ENCODE data around the gene SCARB2.

SCARB2 gene

DNA sequence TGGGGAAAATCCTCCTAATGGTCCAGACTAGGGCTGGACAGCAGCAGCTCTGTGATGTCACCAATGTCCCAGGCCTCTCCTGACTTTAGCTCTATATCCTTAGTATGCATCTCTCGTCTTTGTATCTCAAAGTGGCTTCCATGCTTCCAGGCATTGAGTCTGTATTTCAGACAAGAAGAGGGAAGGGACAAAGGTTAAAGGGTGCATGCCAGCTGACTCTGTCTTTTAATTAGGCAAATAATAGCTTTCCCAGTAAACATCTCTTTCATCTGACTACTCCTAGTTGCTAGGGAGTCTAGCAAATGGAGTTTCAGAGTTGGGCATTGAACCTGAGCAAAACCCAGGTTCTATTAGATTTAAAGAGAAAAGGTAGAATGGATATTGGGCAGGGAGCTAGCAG lies 43.3 kb upstream of the SCARB2 start:
- Histone ChIP-seq H3K4me2 (ENCODE audit: low read depth, low read length, poor library complexity, severe bottlenecking) (no peak overlapping the region), H3F3A (ENCODE audit: low read depth) (no peaks in the 10 kb centered on the region), H3K4me3 (ENCODE audit: low read length, poor library complexity, severe bottlenecking) (no peak overlapping the region), H2AFZ (ENCODE audit: low read length) (no peak overlapping the region), H3K9ac (ENCODE audit: low read depth, low read length, poor library complexity, severe bottlenecking) (no peak overlapping the region), H3K79me2 (ENCODE audit: insufficient read depth, low read length) (no peaks in the 10 kb centered on the region), H3K9me2 (replicated peaks; ENCODE audit: low read depth, low read length) (no peaks in the 10 kb centered on the region), H3K36me3 (ENCODE audit: insufficient read depth, low read length) (no peaks in the 10 kb centered on the region), H3K4me1 (ENCODE audit: insufficient read depth, low read length, poor library complexity, severe bottlenecking) (no peaks in the 10 kb centered on the region), H3K27me3 (ENCODE audit: insufficient read depth, low read length, poor library complexity, severe bottlenecking) (no peaks in the 10 kb centered on the region), H4K20me1 (ENCODE audit: insufficient read depth, low read length, poor library complexity, severe bottlenecking) (no peaks in the 10 kb centered on the region), H3K9me3 (ENCODE audit: insufficient read depth, low read depth, low read length) (no peaks in the 10 kb centered on the region)
- TF ChIP-seq EZH2phosphoT487 (IDR thresholded peaks at IDR 0.05; ENCODE audit: borderline replicate concordance): no peak
- TF ChIP-seq, protein P1, sequence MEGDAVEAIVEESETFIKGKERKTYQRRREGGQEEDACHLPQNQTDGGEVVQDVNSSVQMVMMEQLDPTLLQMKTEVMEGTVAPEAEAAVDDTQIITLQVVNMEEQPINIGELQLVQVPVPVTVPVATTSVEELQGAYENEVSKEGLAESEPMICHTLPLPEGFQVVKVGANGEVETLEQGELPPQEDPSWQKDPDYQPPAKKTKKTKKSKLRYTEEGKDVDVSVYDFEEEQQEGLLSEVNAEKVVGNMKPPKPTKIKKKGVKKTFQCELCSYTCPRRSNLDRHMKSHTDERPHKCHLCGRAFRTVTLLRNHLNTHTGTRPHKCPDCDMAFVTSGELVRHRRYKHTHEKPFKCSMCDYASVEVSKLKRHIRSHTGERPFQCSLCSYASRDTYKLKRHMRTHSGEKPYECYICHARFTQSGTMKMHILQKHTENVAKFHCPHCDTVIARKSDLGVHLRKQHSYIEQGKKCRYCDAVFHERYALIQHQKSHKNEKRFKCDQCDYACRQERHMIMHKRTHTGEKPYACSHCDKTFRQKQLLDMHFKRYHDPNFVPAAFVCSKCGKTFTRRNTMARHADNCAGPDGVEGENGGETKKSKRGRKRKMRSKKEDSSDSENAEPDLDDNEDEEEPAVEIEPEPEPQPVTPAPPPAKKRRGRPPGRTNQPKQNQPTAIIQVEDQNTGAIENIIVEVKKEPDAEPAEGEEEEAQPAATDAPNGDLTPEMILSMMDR (conservative IDR thresholded peaks at IDR 0.05; ENCODE audit: low read length): no peak

DNA sequence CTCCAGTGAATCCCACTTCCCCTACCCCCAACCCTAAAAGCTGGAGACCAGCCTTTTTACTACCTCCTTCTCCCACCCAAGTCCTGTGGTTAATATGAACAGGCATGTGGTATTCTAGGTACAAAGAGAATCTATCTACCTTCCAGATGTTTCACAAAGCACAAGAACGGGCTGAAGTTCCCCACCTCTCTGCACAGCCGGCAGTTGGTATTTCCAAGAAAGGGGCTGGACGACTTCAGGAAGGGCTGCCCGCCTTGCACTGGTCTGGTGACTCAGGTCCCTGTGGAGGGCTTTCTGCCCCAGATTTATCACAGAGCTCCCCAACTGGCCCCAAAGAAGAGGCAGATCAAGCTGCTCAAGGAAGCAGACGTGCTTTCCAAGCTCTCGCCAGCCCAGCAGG lies 42.4 kb upstream of the SCARB2 start:
- Histone ChIP-seq H3K4me1 (ENCODE audit: insufficient read depth, low read length, poor library complexity, severe bottlenecking) (peaks cover 9% of the 10 kb centered on the region), H3K9me2 (replicated peaks; ENCODE audit: low read depth, low read length) (no peaks in the 10 kb centered on the region), H3K4me3 (ENCODE audit: low read length, poor library complexity, severe bottlenecking) (no peak overlapping the region), H3F3A (ENCODE audit: low read depth) (no peaks in the 10 kb centered on the region), H4K20me1 (ENCODE audit: insufficient read depth, low read length, poor library complexity, severe bottlenecking) (no peaks in the 10 kb centered on the region), H3K9ac (ENCODE audit: low read depth, low read length, poor library complexity, severe bottlenecking) (no peak overlapping the region), H2AFZ (ENCODE audit: low read length) (no peak overlapping the region), H3K4me2 (ENCODE audit: low read depth, low read length, poor library complexity, severe bottlenecking) (no peak overlapping the region), H3K27me3 (ENCODE audit: insufficient read depth, low read length, poor library complexity, severe bottlenecking) (peaks cover under 1% of the 10 kb centered on the region), H3K9me3 (ENCODE audit: insufficient read depth, low read depth, low read length) (no peaks in the 10 kb centered on the region), H3K36me3 (ENCODE audit: insufficient read depth, low read length) (no peaks in the 10 kb centered on the region), H3K79me2 (ENCODE audit: insufficient read depth, low read length) (no peaks in the 10 kb centered on the region)
- no peak for TF ChIP-seq EZH2phosphoT487 (IDR thresholded peaks at IDR 0.05; ENCODE audit: borderline replicate concordance)
- TF ChIP-seq, protein P1 (conservative IDR thresholded peaks at IDR 0.05; ENCODE audit: low read length): no peak

DNA sequence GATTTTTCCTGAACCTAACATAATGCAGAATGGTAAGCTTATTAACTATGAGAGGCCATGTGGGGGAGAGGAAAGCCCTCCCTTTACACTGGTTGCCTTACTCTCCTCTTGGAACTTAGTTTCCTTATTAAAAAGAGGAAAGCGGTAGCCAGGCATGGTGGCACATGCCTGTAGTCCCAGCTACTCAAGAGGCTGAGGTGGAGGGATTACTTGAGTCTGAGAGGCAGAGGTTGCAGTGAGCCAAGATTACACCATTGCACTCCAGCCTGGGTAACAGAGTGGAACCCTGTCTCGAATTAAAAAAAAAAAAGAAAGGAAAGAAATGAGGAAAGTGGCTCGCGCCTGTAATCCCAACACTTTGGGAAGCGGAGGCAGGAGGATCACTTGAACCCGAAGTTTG lies 39.9 kb upstream of the SCARB2 start:
- no peaks in the 10 kb centered on the region for H4K20me1 ChIP-seq (ENCODE audit: insufficient read depth, low read length, poor library complexity, severe bottlenecking)
- H3F3A ChIP-seq (ENCODE audit: low read depth): no peaks in the 10 kb centered on the region
- no peaks in the 10 kb centered on the region for H3K79me2 ChIP-seq (ENCODE audit: insufficient read depth, low read length)
- H3K4me2 ChIP-seq (ENCODE audit: low read depth, low read length, poor library complexity, severe bottlenecking): no peak overlapping the region
- no peaks in the 10 kb centered on the region for H3K9me2 ChIP-seq (replicated peaks; ENCODE audit: low read depth, low read length)
- no peak overlapping the region for H2AFZ ChIP-seq (ENCODE audit: low read length)
- H3K9ac ChIP-seq (ENCODE audit: low read depth, low read length, poor library complexity, severe bottlenecking): no peak overlapping the region
- H3K9me3 ChIP-seq (ENCODE audit: insufficient read depth, low read depth, low read length): no peaks in the 10 kb centered on the region
- H3K27me3 ChIP-seq (ENCODE audit: insufficient read depth, low read length, poor library complexity, severe bottlenecking): peaks cover 5% of the 10 kb centered on the region
- peaks cover 9% of the 10 kb centered on the region for H3K4me1 ChIP-seq (ENCODE audit: insufficient read depth, low read length, poor library complexity, severe bottlenecking)
- H3K36me3 ChIP-seq (ENCODE audit: insufficient read depth, low read length): no peaks in the 10 kb centered on the region
- H3K4me3 ChIP-seq (ENCODE audit: low read length, poor library complexity, severe bottlenecking): no peak overlapping the region
- TF ChIP-seq EZH2phosphoT487 (IDR thresholded peaks at IDR 0.05; ENCODE audit: borderline replicate concordance): no peak
- TF ChIP-seq, protein P1 (conservative IDR thresholded peaks at IDR 0.05; ENCODE audit: low read length): no peak

All from Loucy (cell line).